Measurements from ENCODE around the gene L3MBTL4. TPM values are rescaled to one million over a fixed set of nuclear protein-coding genes. Genes with fewer than 3 reads are reported as not detected.
"Not testable (repeated sequence)": the region's sequence is repeated elsewhere in the genome, so short reads cannot be mapped to it uniquely, and the experiment has no call there.

The L3MBTL4 gene
- total and polyA plus RNA-seq, 7 donors = 1.2 to 5.7 (median 3.4) TPM

- no peaks in the 10 kb centered on the region for H3K36me3 ChIP-seq
- intact Hi-C loops (cut with DNase I) = no loop called here
- DNase-seq = no peak
- 89 to 94% methylated on average over 3 of the region's 3 CpGs for WGBS, 2 donors
- H3K9me3 ChIP-seq = no peaks in the 10 kb centered on the region
- peaks cover 0 to 10% (median 2%) of the 10 kb centered on the region in 4 donors for H3K4me1 ChIP-seq
- TF ChIP-seq CTCF (IDR thresholded peaks at IDR 0.05) (no peak), EP300 (IDR thresholded peaks at IDR 0.05) (no peak), POLR2AphosphoS5 (IDR thresholded peaks at IDR 0.05) (no peak), POLR2A (IDR thresholded peaks at IDR 0.05) (no peak)
- no peak overlapping the region for H3K27ac ChIP-seq
- no peaks in the 10 kb centered on the region for H3K27me3 ChIP-seq
- no peak overlapping the region for H3K4me3 ChIP-seq
These were observed 264.3 kb downstream of the L3MBTL4 start for GRCh38 chr18:6150430-6150829.

GRCh38 chr18:6146307-6146661 lies 268.4 kb downstream of the L3MBTL4 start:
- H3K27ac ChIP-seq = no peak overlapping the region
- WGBS, 2 donors = 89 to 95% methylated on average over 16 of the region's 16 CpGs
- no peaks in the 10 kb centered on the region for H3K9me3 ChIP-seq
- no peaks in the 10 kb centered on the region for H3K36me3 ChIP-seq
- peaks cover 0 to 10% (median 2%) of the 10 kb centered on the region in 4 donors for H3K4me1 ChIP-seq
- H3K4me3 ChIP-seq = no peak overlapping the region
- TF ChIP-seq POLR2AphosphoS5 (IDR thresholded peaks at IDR 0.05) (no peak), CTCF (IDR thresholded peaks at IDR 0.05) (no peak), EP300 (IDR thresholded peaks at IDR 0.05) (no peak), POLR2A (IDR thresholded peaks at IDR 0.05) (no peak)
- no peaks in the 10 kb centered on the region for H3K27me3 ChIP-seq
- intact Hi-C loops (cut with DNase I) = no loop called here
- DNase-seq = no peak

GRCh38 chr18:6145645-6146306 lies 268.9 kb downstream of the L3MBTL4 start:
- H3K27ac ChIP-seq = no peak overlapping the region
- no peaks in the 10 kb centered on the region for H3K36me3 ChIP-seq
- H3K4me1 ChIP-seq = peaks cover 0 to 10% (median 2%) of the 10 kb centered on the region in 4 donors
- no peaks in the 10 kb centered on the region for H3K9me3 ChIP-seq
- WGBS, 2 donors = 82 to 92% methylated on average over 18 of the region's 18 CpGs
- H3K4me3 ChIP-seq = no peak overlapping the region
- H3K27me3 ChIP-seq = no peaks in the 10 kb centered on the region
- TF ChIP-seq POLR2A (IDR thresholded peaks at IDR 0.05) = no peak
- TF ChIP-seq CTCF (IDR thresholded peaks at IDR 0.05) = no peak
- peak in 1 of 4 donors; percentile 14 for TF ChIP-seq POLR2AphosphoS5 (IDR thresholded peaks at IDR 0.05)
- TF ChIP-seq EP300 (IDR thresholded peaks at IDR 0.05) = no peak
- intact Hi-C loops (cut with DNase I) = no loop called here
- no peak for DNase-seq

- Histone ChIP-seq H3K27me3 (no peaks in the 10 kb centered on the region), H3K4me1 (no peaks in the 10 kb centered on the region), H3K9me3 (no peaks in the 10 kb centered on the region), H3K4me3 (no peak overlapping the region), H3K36me3 (no peaks in the 10 kb centered on the region), H3K27ac (no peak overlapping the region)
- TF ChIP-seq POLR2A (IDR thresholded peaks at IDR 0.05) = no peak
- TF ChIP-seq POLR2AphosphoS5 (IDR thresholded peaks at IDR 0.05) = no peak
- no peak for TF ChIP-seq EP300 (IDR thresholded peaks at IDR 0.05)
- no peak for TF ChIP-seq CTCF (IDR thresholded peaks at IDR 0.05)
- no peak for DNase-seq
- intact Hi-C loops (cut with DNase I) = no loop called here
- 94 to 96% methylated on average over 3 of the region's 3 CpGs for WGBS, 2 donors
These were observed 275.7 kb downstream of the L3MBTL4 start for GRCh38 chr18:6139007-6139406.

GRCh38 chr18:6135901-6136300 lies 278.8 kb downstream of the L3MBTL4 start:
- H3K4me1 ChIP-seq; DNase-seq; H3K27me3 ChIP-seq; intact Hi-C loops (cut with DNase I); H3K27ac ChIP-seq; H3K36me3 ChIP-seq; H3K9me3 ChIP-seq; H3K4me3 ChIP-seq: not testable (repeated sequence)
- 93 to 96% methylated on average over 1 of the region's 1 CpG for WGBS, 2 donors

- H3K9me3 ChIP-seq; H3K4me3 ChIP-seq; H3K27me3 ChIP-seq; H3K4me1 ChIP-seq; H3K36me3 ChIP-seq; DNase-seq; intact Hi-C loops (cut with DNase I); H3K27ac ChIP-seq: not testable (repeated sequence)
- WGBS, 2 donors = 95% methylated on average over 2 of the region's 2 CpGs
These were observed 279.7 kb downstream of the L3MBTL4 start for GRCh38 chr18:6135029-6135428.

Measured in sigmoid colon (tissue), 7 donors.